Measurements from ENCODE around the gene ACIN1. TPM values are rescaled to one million over a fixed set of nuclear protein-coding genes. Genes with fewer than 3 reads are reported as not detected.
A peak's percentile ranks its signal among the peaks of the same experiment; 100 is the strongest.

ACIN1 gene
- total RNA-seq, 1 experiment from 2014 or later = 179 TPM

GRCh38 chr14:23060536-23061260 is 34.2 kb downstream of the ACIN1 start:
- CTCF ChIA-PET = interaction anchor here (0.7 to 9.9 kb wide), 6 partner anchors 8 to 1743 kb away, joined by 3 to 175 read pairs (median 27); partner anchors contain the start of gene AJUBA
- RAD21 ChIA-PET (ENCODE audit: low non-redundant PET in 1 of 2, low total read pairs in 2 of 2, uncharacterized antibody in 2 of 2, unreplicated experiment in 2 of 2) = interaction anchor here in 1 of 2 experiments (1.0 kb wide), 1 partner anchor 67 kb away, joined by 4 read pairs; no protein-coding TSS in a partner anchor
- BruUV-seq (replicated peaks) = no TSS peak
- POLR2A ChIA-PET = interaction anchor here (2.0 kb wide), 1 partner anchor 34 kb away, joined by 9 read pairs; the partner anchor contains the start of genes ACIN1 and C14orf119
- TF ChIP-seq SIN3A (IDR thresholded peaks at IDR 0.05; ENCODE audit: low read depth) = no peak
- TF ChIP-seq REST (IDR thresholded peaks at IDR 0.05; ENCODE audit: low read depth) = no peak
- TF ChIP-seq POLR2AphosphoS5 (IDR thresholded peaks at IDR 0.05; ENCODE audit: low read depth, low read length) = no peak
- no peak for TF ChIP-seq YY1 (IDR thresholded peaks at IDR 0.05; ENCODE audit: extremely low read depth, insufficient replicate concordance, low read depth, low read length)
- no peak for TF ChIP-seq RAD21 (IDR thresholded peaks at IDR 0.05; ENCODE audit: low read depth)
- TF ChIP-seq ZFX (IDR thresholded peaks at IDR 0.05) = no peak
- TF ChIP-seq CBX3 (IDR thresholded peaks at IDR 0.05; ENCODE audit: low read depth) = no peak
- TF ChIP-seq POLR2A (IDR thresholded peaks at IDR 0.05; ENCODE audit: borderline replicate concordance, extremely low read depth, insufficient read depth, insufficient read length) = no peak
- no peak overlapping the region for H3K4me2 ChIP-seq (ENCODE audit: low read length)
- no peak for DNase-seq (ENCODE audit: low read depth, low spot score)
- no peak for ATAC-seq
- intact Hi-C loops (cut with micrococcal nuclease) = no loop called here
- peaks cover 15% of the 10 kb centered on the region for H3K79me2 ChIP-seq (ENCODE audit: insufficient read depth, low read length)
- H3K36me3 ChIP-seq (ENCODE audit: control insufficient read depth in 1 of 2, insufficient read depth in 2 of 2, low read length in 2 of 2) = peaks cover 41 to 51% of the 10 kb centered on the region in 2 experiments
- no peaks in the 10 kb centered on the region for H4K20me1 ChIP-seq (ENCODE audit: insufficient read depth)
- no peaks in the 10 kb centered on the region for H3K9me2 ChIP-seq (ENCODE audit: insufficient read depth)
- no peak overlapping the region for H3K9ac ChIP-seq (ENCODE audit: low read length)
- no peaks in the 10 kb centered on the region for H3K9me3 ChIP-seq (ENCODE audit: control insufficient read depth in 1 of 2, insufficient read depth in 1 of 2, low read depth in 1 of 2, low read length in 2 of 2)
- H2AFZ ChIP-seq (ENCODE audit: low read depth, low read length, poor library complexity, severe bottlenecking) = no peak overlapping the region
- no peak overlapping the region for H3K4me3 ChIP-seq (replicated peaks in 1 of 2; ENCODE audit: low read depth in 1 of 2, low read length in 2 of 2)
- H3K27ac ChIP-seq (ENCODE audit: low read depth, low read length) = peak overlapping the region; percentile 16; the same call in 1 of the 2 replicates
- H3K4me1 ChIP-seq (ENCODE audit: control insufficient read depth in 1 of 2, insufficient read depth in 2 of 2, low read length in 2 of 2) = peaks cover 23 to 48% of the 10 kb centered on the region in 2 experiments
- no peaks in the 10 kb centered on the region for H3K27me3 ChIP-seq (ENCODE audit: insufficient read depth, low read length)

Data from HCT116 (cell line).